Right kidney (tissue), 1 donor: ENCODE data around the gene ARMH3.
"Not testable (repeated sequence)": the region's sequence is repeated elsewhere in the genome, so short reads cannot be mapped to it uniquely, and the experiment has no call there.

Source experiments
- DNase-seq: peaks from one replicate; pipeline ENCODE4 v3.0.0-alpha.2; 2016

ARMH3 gene

DNA sequence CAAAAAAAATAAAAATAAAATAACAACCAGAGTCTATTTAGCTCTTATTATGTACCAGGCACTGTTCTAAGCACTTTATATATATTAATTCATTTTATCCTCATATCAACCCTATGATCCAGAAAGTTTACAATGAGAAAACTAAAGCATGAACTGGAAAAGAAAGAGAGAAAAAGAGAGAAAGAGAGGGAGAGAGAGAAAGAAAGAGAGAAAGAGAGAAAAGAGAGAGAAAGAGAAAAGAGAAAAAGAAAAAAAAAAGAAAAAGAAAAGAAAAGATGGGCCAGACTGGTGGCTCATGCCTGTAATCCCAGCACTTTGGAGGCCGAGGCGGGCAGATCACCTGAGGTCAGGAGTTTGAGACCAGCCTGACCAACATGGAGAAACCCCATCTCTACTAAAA, 9.9 kb downstream of the ARMH3 start:
- no peak for DNase-seq

DNA sequence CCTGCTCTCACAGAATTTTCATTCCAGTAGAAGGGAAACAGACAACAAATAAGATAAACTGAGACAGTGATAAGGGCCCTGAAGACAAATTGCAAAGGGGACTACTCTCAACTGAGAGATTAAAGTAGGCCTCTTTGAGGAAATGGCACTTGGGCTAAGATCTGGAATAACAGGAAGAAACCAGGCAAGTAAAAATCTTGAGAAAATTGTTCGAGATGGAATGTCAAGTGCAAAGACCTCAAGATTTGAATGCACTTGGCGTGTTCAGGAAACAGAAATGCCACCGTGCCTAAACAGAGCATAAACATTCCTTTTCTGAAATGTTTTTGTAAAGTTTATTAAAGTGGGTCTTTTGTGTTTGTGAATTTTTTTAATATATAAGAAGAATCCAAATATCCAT, 10.7 kb downstream of the ARMH3 start:
- no peak for DNase-seq

DNA sequence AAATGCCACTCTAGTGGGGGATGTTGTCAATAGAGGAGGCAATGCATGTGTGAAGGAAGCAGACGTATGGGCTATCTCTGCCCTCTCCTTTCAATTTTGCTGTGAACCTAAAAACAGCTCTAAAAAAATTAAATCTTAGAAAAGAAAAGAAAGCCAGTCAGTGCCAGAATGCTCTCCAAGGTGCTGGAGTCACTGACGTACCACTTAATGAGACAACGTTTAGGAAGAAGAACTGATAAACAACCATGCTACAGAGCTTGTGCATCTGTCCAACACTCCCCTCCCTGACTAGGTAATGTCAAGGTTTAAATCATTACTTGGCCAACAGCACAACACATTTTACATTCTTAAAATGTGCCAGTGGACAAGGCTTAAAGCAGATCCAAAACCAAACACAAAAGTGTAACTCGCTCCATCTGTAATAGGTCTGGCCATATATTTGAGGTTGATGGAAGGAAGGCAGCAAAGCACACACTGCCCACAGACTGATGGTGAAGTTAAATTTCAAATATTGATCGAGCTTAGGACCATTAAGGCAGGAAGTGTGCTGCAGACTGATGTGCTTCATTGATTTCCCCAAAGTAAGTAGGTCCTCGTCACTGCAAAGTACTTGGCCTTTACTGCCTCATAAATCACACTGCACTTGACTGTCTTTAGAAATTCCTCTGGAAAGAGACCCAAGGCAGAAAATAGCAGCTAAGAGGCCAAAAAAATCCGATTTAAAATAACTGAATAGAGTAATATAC, 15.5 kb downstream of the ARMH3 start:
- peak; percentile 17 for DNase-seq

DNA sequence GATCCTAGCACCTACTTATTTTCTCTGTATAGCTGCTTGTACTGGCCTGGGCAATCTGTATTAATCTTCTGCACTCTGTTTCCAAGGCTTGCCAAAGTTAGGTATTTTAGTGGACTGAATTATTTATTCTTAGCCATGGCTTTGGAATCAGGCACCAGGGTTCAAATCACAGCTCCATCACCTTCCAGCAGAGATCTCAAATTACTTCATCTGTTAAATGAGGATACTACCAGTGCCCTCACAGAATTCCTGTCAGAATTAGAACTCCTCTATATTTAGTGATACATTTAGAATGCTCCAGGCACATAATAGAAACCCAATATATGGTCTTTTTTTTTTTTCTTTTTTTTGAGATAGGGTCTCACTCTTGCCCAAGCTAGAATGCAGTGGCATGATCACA, 17.6 kb downstream of the ARMH3 start:
- DNase-seq: no peak

DNA sequence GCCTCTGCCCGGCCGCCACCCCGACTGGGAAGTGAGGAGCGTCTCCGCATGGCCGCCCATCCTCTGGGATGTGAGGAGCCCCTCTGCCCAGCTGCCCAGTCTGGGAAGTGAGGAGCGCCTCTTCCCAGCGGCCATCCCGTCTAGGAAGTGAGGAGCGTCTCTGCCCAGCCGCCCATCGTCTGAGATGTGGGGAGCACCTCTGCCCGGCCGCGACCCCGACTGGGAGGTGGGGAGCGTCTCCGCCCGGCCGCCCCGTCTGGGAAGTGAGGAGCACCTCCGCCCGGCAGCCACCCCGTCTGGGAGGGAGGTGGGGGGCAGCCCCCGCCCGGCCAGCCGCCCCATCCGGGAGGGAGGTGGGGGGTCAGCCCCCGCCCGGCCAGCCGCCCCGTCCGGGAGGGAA, 20.2 kb downstream of the ARMH3 start:
- DNase-seq: not testable (repeated sequence)

DNA sequence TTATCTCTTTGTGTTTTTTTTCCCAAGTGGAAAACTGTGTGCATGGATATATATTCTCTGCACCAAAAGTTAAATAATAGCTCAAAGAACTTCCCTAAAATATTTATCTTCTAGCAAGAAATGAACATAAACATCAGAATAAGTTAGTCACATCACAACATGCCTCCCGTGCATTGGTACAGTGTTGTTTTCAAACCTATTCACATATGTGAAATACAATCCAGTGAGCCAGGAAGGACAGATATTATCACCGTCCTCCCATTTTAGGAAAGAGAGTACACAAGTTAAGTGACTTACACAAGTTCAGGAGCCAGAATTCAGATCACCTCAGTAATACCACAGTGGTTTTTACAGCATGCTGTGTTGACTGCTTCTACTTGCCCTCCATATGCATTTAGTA, 22.2 kb downstream of the ARMH3 start:
- no peak for DNase-seq

DNA sequence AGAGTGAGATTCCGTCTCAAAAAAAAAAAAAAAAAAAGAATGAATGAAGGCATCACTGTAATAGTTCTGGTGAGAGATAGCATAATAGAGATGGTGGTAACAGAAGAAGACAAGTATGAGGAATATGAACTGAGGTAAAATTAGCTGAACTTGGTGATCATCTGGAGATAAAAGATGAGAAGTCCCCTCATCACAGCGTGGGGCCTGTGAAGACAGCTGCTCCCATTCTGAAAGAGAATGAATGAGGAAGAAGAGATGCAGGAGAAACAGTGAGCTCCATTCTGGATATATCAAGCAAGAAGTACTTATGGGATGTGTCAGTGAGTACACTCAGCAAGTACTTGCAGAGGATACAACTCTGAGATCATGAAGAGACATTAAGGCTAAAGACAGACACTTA, 28.7 kb downstream of the ARMH3 start:
- DNase-seq: no peak

DNA sequence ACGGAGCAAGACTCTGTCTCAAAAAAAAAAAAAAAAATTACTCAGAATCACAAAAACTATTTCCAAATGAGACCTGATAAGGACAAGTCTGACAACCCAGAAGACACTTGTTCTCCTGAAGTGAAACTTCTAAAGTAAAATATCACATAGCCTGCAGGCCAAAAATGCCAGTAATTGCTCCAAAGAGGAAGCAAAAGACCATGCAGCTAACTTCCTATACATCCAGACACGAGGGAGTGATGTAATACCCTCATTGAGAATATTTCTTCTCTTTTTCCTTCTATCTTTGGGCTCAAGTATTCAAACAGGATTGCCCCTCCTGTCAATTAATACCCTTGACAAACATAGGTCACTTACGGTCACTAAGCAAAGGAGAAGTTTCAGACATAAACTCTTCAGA, 31.2 kb downstream of the ARMH3 start:
- DNase-seq: no peak

DNA sequence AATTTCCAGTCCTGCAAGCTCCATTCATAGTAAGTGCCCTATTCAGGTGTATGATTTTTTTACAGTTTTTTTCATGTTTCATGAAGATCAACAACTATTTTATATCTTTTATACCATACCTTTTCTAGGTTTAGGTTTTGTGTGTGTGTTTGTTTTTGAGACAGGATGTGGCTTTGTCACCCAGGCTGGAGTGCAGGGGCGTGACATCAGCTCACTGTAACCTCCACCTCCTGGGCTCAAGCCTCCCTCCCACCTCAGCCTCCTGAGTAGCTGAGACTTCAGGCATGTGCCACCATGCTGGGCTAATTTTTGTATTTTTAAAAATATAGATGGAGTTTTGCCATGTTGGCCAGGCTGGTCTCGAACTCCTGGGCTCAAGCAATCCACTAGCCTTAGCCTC, 35.0 kb downstream of the ARMH3 start:
- no peak for DNase-seq

DNA sequence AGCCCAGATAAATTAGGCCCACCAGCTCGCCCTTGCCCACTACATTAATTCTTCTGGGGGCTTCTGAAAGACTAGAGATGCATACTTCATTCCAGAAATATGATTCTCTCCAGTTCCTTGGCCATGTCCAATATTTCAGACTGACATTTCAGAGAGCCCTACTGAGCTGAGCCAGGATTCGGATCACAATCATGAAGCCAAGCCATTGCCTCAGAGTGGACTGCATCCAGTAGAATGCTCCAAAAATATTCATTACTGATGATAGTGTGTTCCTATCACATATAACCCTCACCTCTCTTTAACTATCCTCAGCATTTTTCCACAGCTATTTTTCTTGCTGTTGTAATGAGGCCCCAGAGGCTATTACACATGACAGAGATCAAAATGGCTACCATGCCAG, 38.7 kb downstream of the ARMH3 start:
- no peak for DNase-seq

DNA sequence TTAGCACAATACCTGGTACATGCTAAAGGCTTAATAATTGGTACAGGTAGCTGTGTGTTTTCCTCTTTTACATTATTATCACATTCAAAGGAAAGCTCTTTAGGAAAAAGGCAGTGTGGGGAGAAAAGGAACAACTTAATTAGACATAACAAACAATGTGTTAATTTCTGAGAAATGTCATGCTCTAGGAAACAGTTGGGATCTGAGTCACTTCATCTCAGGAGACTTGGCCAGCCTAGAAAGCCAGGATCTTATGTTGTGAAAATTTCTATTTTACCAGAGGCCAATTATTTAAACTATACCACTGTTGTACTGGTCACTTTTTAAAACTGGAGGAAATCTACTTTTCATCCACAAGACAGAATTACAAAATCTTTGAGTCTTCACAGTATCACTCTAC, 39.6 kb downstream of the ARMH3 start:
- no peak for DNase-seq

DNA sequence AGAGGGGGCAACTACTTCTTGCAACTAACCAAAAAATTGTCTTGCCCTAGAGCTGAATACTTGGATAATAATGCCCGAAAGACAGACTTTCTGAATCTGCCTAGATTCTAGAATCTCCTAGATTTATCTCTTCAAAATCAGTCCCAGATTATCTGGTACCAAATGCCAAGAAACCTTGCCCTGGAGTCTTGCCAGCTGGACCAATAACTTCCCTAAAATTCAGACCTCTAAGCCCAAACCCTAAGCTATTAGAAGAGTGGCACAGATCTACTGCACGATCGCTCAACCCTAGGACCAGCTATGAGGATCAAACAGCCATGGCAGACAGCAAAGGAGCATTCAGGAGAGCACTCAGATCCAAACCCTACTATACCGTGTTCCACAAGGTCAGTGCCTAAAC, 45.0 kb downstream of the ARMH3 start:
- no peak for DNase-seq

DNA sequence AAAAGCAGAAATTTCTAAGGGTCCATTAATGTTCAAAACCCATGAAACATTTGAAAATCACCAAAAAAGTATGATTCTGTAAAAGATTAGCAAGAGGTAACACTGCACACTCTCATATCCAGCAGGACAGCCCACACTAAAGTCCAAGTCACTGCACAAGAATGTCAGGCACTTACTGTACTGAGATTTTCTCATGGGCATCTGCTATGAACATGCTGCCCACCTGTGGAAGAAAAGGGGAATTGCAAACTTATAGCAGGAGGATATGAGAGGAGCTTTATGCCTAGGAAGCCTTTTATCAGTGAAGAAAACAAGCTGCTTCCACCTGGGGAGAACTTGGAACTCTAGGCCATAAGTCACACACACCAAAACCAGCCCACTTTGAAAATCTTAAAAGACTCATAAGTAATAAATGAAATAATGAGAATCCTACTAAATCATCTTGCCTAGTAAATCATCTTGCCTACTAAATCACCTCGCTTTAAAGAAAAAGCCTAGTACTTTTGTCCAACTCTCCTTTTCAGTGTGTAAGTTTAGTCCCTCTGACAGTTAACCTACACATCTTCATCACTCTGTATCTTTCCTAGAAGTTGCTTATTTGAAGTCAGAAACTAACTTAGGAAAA, 46.1 kb downstream of the ARMH3 start:
- peak; percentile 31 for DNase-seq

DNA sequence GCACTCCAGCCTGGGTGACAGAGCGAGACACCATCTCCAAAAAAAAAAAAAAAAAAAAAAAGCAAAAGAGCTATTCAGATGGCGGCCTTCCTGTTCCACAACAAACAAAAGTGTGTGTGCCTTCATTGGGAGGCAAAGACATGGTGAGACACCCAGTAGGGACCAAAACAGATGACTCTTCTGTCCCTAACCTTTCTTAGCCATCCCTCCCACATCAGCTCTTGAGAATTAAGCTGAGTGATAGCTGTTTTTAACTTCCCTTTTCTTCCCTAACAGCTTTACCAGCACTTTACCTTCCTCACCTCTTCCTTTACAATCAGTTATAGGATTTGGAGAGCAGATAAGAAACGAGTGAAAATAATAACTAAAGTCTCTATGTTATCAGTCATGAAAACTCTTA, 48.2 kb downstream of the ARMH3 start:
- no peak for DNase-seq

DNA sequence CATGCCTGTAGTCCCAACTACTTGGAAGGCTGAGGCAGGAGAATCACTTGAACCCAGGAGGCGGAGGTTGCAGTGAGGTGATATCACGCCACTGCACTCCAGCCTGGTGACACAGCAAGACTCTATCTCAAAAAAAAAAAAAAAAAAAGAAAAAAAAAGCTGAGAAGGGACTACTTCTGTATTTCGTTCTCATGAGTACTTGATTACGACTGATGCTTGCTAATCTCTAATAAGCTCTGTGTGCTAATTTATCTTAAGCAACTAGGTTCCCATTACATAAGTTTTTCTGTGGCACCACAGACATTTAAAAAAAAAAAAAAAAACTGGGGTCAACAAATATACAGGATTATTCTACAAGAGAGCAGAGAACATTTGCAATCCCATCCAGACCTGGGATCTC, 48.9 kb downstream of the ARMH3 start:
- DNase-seq: not testable (repeated sequence)

DNA sequence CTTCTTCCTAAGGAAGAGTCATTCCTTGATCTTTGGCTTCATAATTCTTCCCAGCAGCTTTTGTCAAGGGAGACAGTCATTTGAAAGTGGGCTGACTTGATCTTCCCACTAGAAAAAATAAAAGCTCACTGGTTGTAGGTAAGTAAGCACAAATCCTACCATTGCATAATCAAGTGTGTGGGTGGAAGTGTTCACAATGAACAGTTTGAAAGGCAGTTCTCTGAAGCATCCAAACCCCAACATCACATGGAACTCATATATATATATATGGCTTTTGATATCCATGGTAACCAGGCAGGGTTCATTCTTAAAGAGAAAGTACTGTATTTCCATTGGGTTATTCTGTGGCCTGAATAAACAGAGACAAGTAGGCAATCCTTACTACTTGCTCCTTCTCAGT, 51.6 kb downstream of the ARMH3 start:
- DNase-seq: no peak

DNA sequence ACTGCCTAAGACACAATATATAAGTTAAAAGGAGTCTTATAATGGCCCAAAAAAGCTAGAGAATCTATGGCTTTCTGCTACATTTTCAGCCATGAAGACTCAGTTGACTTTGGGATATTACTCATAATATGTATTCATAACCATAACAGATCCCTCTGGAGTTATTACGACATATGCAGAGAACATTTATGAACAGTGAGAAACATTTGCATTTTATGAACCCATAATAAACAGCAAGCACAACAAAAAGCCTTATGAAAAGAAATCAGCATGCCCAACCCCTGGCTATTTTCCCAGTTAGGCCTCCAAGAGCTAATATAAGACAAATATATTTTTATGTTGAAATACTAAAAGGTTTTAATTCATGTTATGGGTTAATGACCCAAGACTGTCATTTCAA, 52.4 kb downstream of the ARMH3 start:
- no peak for DNase-seq

DNA sequence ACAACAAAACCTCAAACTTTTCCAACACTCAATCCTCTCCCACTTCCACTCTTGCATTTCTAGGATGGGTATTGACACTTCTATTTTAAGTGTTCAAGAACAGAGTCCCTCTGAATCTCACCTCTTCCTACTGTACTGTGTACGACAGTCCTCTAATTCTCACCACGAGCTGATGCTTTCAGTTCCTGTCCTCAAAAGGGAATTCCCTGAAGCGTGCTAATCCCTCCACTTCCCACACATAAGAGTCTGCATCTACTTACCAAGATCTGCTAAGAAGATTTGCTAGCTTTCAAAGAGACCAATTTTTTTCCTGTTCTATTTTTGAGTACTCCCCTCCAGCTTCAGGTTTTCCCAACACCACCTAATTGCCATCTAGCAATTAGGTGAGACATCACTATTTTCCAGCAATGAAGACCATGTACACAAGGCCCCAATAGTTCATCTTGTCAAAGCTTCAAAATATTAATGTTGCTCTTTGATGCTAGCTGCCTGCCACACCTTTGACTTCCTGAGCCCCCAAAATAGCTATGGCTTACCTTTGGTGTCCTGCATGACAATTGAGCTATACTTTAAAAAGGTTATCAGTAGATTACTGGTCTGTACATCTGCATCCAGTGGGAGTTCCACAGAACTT, 54.4 kb downstream of the ARMH3 start:
- no peak for DNase-seq

DNA sequence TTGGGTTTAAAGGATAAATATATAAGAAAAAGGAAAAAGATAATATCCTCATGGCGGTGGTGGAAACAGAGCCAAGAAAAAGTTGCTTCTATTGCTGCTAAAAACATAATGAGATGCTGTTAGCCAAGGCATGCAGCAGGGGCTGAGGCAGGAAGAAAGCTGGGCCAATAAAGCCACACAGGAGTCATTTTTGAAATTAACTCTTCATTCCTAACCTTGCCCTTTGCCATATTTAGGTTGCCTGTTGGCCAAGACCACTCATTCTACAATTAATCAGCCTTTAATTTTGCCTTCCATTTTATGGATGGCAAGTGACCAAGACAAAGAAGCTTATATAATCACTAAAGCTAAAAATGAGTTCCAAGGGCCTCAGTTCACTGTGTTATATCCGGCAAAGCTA, 58.2 kb downstream of the ARMH3 start:
- DNase-seq: no peak

DNA sequence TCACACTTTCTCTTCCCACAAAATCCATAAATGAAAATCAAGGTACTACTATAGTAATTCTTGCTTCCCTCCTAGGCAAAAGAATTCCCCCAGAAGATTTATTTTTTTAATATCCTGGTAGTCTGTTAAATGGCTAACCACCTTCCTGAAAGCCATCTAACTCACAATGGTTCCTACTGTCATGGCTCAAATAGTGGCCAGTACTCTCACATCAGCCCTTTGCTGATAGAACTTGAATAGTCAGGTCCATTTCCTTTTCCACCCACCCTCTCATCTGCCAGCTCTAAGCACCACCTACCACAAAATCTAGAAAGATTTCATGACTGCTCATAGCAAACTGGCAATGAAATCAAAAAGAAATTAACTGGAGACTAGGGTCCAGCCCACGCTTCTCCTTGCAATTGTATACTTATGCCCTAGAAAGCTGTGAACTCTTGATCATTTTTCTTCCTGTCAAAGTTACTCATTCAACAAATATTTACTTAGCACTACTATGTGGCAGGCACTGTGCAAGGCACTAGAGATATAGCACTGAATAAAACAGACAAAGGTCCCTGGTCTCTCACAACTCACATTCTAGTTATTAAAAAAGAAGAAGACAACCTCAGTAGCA, 60.4 kb downstream of the ARMH3 start:
- no peak for DNase-seq

DNA sequence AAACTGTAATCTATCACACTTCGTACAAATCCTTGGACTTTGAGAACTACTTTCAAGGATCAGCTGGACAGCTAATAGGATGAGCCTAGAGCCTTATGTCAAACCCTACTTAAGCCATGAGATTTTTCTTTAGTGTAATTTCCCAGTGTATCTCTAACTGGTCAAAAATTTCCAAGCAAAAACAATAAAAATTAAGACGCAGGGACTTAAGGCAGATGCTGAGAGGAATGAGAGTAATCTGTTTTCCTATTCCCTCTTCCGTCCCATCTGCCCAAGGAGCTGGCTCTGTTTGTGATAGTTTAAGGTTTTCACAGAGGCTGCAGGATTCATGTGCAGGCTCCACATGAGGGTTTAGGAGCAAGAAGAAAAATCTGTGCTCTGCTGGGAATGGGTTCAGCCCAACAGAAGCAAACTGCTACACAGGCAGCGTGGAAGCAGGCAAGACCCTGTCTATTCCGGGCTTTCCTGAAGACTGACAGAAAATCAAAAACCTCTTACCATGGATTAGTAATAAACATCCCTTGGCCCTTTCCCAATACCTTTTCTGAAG, 62.2 kb downstream of the ARMH3 start:
- no peak for DNase-seq

DNA sequence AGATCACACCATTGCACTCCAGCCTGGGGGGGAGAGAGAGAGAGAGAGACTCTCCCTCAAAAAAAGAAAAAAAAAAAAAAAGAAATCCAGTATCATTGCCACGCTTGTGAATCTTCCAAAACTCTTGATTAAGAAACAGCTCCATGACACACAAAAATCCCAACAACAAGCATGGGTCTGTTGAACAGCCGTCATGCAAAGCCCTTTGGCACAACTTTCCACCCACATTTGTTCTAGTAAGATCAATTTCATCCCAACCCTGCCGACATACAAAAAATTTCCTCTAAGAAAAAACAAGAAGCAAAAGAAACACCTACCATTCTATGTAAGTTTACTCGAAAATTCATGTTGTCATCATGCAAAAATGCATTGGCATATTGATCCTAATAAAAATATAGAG, 62.8 kb downstream of the ARMH3 start:
- DNase-seq: no peak

DNA sequence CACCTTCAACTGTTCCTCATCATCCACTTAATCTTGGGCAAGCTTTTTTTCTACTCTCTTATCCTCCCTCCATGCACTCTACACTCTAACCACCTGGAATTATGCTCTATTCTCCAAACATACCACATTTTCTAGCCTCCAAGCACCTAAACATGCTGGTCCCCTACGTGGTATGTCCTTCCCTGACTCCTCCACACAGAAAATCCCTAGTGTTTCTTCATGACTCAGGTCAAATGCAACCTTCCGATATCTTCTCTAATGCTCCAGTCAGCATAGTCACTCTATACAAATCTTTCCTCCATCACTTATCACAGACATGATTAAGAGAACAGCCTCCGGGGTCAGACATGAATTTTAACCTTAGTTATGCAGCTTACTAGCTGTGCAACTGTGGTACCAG, 68.8 kb downstream of the ARMH3 start:
- no peak for DNase-seq
